ENCODE results near the gene MPP3.

The MPP3 gene

DNA sequence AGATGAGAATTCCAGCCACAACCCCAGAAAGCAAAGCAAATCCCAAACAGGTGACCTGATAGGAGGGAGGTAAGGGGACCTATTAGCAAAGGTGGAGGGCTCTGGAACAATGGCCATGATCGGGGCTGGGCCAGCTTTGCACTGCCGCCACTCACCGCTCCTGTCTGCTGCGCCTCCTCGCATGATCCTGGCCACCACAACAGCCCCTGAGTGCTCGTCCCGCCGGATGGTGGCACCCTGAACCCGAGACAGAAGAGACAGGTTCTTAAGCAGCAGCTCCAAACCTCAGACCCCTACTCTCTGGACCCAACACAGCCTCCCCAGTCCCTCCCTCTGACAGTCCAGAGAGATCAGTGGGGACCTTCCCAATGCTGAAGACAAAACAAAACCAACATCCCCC lies 5.3 kb downstream of the MPP3 start:
- Histone ChIP-seq H3K79me2 (ENCODE audit: low read length) (no peaks in the 10 kb centered on the region), H3K27me3 (ENCODE audit: low read depth, low read length) (peaks cover 5% of the 10 kb centered on the region; the same call in 1 of the 2 replicates), H2AFZ (ENCODE audit: low read depth, low read length) (no peak overlapping the region), H3K27ac (ENCODE audit: low read length) (no peak overlapping the region), H4K20me1 (ENCODE audit: insufficient read depth, low read length) (no peaks in the 10 kb centered on the region), H3K9ac (ENCODE audit: low read length) (no peak overlapping the region), H3K4me3 (ENCODE audit: low read length) (no peak overlapping the region), H3K36me3 (replicated peaks; ENCODE audit: low read depth, low read length) (no peaks in the 10 kb centered on the region), H3K9me3 (ENCODE audit: insufficient read depth, low read length) (no peaks in the 10 kb centered on the region), H3K4me1 (ENCODE audit: low read length) (peaks cover 8% of the 10 kb centered on the region), H3K4me2 (ENCODE audit: low read length) (no peak overlapping the region)
- TF ChIP-seq EZH2phosphoT487 (IDR thresholded peaks at IDR 0.05; ENCODE audit: low read depth): no peak
- TF ChIP-seq, protein P1, sequence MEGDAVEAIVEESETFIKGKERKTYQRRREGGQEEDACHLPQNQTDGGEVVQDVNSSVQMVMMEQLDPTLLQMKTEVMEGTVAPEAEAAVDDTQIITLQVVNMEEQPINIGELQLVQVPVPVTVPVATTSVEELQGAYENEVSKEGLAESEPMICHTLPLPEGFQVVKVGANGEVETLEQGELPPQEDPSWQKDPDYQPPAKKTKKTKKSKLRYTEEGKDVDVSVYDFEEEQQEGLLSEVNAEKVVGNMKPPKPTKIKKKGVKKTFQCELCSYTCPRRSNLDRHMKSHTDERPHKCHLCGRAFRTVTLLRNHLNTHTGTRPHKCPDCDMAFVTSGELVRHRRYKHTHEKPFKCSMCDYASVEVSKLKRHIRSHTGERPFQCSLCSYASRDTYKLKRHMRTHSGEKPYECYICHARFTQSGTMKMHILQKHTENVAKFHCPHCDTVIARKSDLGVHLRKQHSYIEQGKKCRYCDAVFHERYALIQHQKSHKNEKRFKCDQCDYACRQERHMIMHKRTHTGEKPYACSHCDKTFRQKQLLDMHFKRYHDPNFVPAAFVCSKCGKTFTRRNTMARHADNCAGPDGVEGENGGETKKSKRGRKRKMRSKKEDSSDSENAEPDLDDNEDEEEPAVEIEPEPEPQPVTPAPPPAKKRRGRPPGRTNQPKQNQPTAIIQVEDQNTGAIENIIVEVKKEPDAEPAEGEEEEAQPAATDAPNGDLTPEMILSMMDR (IDR thresholded peaks at IDR 0.05; ENCODE audit: low read depth, low read length): no peak

DNA sequence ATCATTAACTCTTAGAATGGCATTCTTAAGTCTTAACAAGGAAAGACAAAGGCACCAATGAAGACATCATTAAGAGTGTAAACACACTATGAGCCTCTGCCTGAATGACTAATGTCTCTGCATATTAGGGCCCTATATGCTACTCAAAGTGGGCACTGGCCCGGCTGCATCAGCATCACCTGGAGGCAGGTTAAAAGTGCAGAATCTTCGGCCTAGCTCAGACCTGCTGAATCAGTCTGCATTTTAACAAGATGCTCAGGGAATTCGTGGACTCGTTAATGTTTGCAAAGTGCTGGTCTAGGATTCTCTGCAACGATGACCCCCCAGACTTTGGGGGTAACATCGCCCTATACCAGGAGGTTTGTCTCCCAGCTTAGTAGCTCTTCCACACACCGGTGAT lies 6.7 kb downstream of the MPP3 start:
- Histone ChIP-seq H3K36me3 (replicated peaks; ENCODE audit: low read depth, low read length) (no peaks in the 10 kb centered on the region), H3K4me1 (ENCODE audit: low read length) (peaks cover 8% of the 10 kb centered on the region), H3K4me3 (ENCODE audit: low read length) (no peak overlapping the region), H3K4me2 (ENCODE audit: low read length) (no peak overlapping the region), H3K9me3 (ENCODE audit: insufficient read depth, low read length) (no peaks in the 10 kb centered on the region), H3K9ac (ENCODE audit: low read length) (no peak overlapping the region), H3K27me3 (ENCODE audit: low read depth, low read length) (peaks cover 5% of the 10 kb centered on the region; the same call in 1 of the 2 replicates), H2AFZ (ENCODE audit: low read depth, low read length) (no peak overlapping the region), H3K27ac (ENCODE audit: low read length) (no peak overlapping the region), H3K79me2 (ENCODE audit: low read length) (no peaks in the 10 kb centered on the region), H4K20me1 (ENCODE audit: insufficient read depth, low read length) (no peaks in the 10 kb centered on the region)
- TF ChIP-seq EZH2phosphoT487 (IDR thresholded peaks at IDR 0.05; ENCODE audit: low read depth): no peak
- TF ChIP-seq, protein P1 (IDR thresholded peaks at IDR 0.05; ENCODE audit: low read depth, low read length): no peak

DNA sequence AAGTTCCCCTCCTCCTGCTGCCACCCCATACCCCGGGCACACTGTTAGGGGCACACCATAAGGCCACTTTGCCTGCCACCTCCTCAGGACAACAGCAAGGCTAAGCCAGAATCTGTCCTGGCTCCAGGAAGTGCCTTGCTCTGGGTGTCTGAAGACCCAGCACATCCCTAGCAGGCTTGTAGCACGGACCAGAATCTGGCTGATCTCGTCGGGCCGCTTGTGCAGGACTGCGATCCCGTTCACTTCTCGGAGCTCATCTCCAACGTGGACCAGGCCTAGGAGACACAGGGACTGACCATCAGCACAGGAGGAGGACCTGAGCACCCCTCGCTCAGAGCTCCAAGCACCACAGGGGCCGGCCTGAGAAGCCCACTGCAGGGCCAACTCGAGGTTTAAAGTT lies 7.4 kb downstream of the MPP3 start:
- no peaks in the 10 kb centered on the region for H4K20me1 ChIP-seq (ENCODE audit: insufficient read depth, low read length)
- no peak overlapping the region for H3K4me2 ChIP-seq (ENCODE audit: low read length)
- H3K4me3 ChIP-seq (ENCODE audit: low read length): no peak overlapping the region
- TF ChIP-seq, protein P1 (IDR thresholded peaks at IDR 0.05; ENCODE audit: low read depth, low read length): no peak
- TF ChIP-seq EZH2phosphoT487 (IDR thresholded peaks at IDR 0.05; ENCODE audit: low read depth): no peak
- H3K27ac ChIP-seq (ENCODE audit: low read length): no peak overlapping the region
- peaks cover 4% of the 10 kb centered on the region for H3K4me1 ChIP-seq (ENCODE audit: low read length)
- no peak overlapping the region for H2AFZ ChIP-seq (ENCODE audit: low read depth, low read length)
- no peaks in the 10 kb centered on the region; the same call in 1 of the 2 replicates for H3K27me3 ChIP-seq (ENCODE audit: low read depth, low read length)
- H3K79me2 ChIP-seq (ENCODE audit: low read length): no peaks in the 10 kb centered on the region
- H3K9me3 ChIP-seq (ENCODE audit: insufficient read depth, low read length): no peaks in the 10 kb centered on the region
- no peak overlapping the region for H3K9ac ChIP-seq (ENCODE audit: low read length)
- H3K36me3 ChIP-seq (replicated peaks; ENCODE audit: low read depth, low read length): no peaks in the 10 kb centered on the region

DNA sequence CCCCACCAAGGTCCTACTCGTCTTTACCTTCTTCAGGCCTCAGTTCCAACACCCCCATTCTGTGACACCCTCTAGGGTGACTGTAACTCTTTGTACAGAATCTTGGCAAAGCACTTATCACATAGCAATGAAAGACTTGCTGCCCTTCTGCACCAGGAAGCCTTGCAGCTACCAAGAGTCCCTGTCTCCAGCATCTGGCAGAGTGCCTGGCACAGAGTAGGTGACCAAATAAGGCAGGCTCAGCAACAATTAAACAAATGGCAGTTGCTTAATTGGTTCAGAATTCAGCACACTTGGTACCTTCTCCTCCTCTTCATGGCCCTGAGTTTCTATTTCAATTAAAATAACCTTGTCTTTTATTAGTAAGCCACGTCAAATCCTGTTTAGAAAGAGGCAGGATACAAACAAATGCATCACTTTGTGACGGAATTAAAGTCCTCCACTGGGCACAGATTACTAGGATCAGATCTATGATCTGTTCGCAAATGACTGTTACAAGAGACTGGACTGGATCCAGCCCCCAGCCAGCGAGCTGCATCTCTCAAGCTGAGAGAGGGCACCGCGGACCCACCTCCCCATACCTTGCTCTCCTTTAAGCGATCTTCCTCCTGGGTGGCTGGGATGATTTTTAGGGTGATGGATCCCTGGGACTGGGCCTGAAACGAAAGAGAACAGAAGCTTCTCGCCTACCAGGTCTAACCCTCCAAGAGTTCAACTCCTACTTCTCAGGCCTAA lies 9.4 kb downstream of the MPP3 start:
- no peak overlapping the region for H3K4me2 ChIP-seq (ENCODE audit: low read length)
- TF ChIP-seq EZH2phosphoT487 (IDR thresholded peaks at IDR 0.05; ENCODE audit: low read depth): no peak
- TF ChIP-seq, protein P1 (IDR thresholded peaks at IDR 0.05; ENCODE audit: low read depth, low read length): no peak

More for the DNA sequence above, 9.4 kb downstream of the MPP3 start:
- Histone ChIP-seq H4K20me1 (ENCODE audit: insufficient read depth, low read length) (no peaks in the 10 kb centered on the region), H3K4me3 (ENCODE audit: low read length) (no peak overlapping the region), H2AFZ (ENCODE audit: low read depth, low read length) (no peak overlapping the region), H3K4me1 (ENCODE audit: low read length) (no peaks in the 10 kb centered on the region), H3K9me3 (ENCODE audit: insufficient read depth, low read length) (no peaks in the 10 kb centered on the region), H3K27me3 (ENCODE audit: low read depth, low read length) (no peaks in the 10 kb centered on the region), H3K9ac (ENCODE audit: low read length) (no peak overlapping the region), H3K27ac (ENCODE audit: low read length) (no peak overlapping the region), H3K36me3 (replicated peaks; ENCODE audit: low read depth, low read length) (no peaks in the 10 kb centered on the region), H3K79me2 (ENCODE audit: low read length) (no peaks in the 10 kb centered on the region)
